HCT116 (cell line): ENCODE results near the gene PSMB5. TPM values are rescaled to one million over a fixed set of nuclear protein-coding genes. Genes with fewer than 3 reads are reported as not detected.

Experiments
- ATAC-seq: fragments of 200-7000 bp; cut with Tn5 transposase; 2 replicates; pipeline ENCODE4 v1.9.1; 2020; ENCODE audit warnings: mild to moderate bottlenecking, moderate library complexity
- BruUV-seq: library from RNA; stranded (reverse); fragments of 400-500 nt; replicated peaks from 2 replicates; lab custom pipeline; 2021; lab: Mats Ljungman, UMichigan
- CTCF ChIA-PET: fragments of 300-600 bp; sonication (Branson Sonifier 250); formaldehyde crosslinking; loops from one replicate; lab custom pipeline; 2021; ENCODE audit warnings: antibody characterized with exemption; lab: Charles Lee
- POLR2A ChIA-PET: fragments of 300-600, 350-600 bp; sonication (Branson Sonifier 250); formaldehyde crosslinking; loops from one replicate; lab custom pipeline; 2021; ENCODE audit warnings: antibody characterized with exemption; lab: Charles Lee
- RAD21 ChIA-PET, 2 experiments: fragments of 300-600 bp; sonication (Branson Sonifier 250); formaldehyde crosslinking; loops; one replicate each; lab custom pipeline; 2023; ENCODE audit warnings: low total read pairs in 2 of 2; ENCODE audit not compliant: uncharacterized antibody in 2 of 2, unreplicated experiment in 2 of 2, low non-redundant PET in 1 of 2; lab: Charles Lee
- DNase-seq: peaks from one replicate; pipeline ENCODE4 v3.0.0-alpha.2; 2010; ENCODE audit warnings: low read depth, low spot score
- H2AFZ ChIP-seq: fragments of 200-600 bp; shearing (Covaris generic), sonication (generic); 2 replicates; pipeline ENCODE4 v1.6.1; 2017; ENCODE audit warnings: low read depth, mixed run types, mixed read lengths, antibody characterized with exemption, low read length; ENCODE audit not compliant: poor library complexity, severe bottlenecking
- H3K27ac ChIP-seq: 2 replicates; pipeline ENCODE4 v1.5.1; 2012; ENCODE audit warnings: low read depth, low read length
- H3K27me3 ChIP-seq: fragments of 200-600 bp; sonication (generic); 2 replicates; pipeline ENCODE4 v1.6.1; 2016; ENCODE audit warnings: mixed run types, low read length, mixed read lengths; ENCODE audit not compliant: insufficient read depth
- H3K36me3 ChIP-seq, 2 experiments: fragments of 200-500 bp in 1 of 2; fragments of 200-600 bp in 1 of 2; sonication (Bioruptor generic) in 1 of 2; sonication (generic) in 1 of 2; 2 replicates each; pipeline versions ENCODE4 v1.5.1 to v1.6.1; 2014 to 2016; ENCODE audit warnings: low read length in 2 of 2, inconsistent platforms in 1 of 2, mixed read lengths in 1 of 2, mixed run types in 1 of 2; ENCODE audit not compliant: insufficient read depth in 2 of 2, control insufficient read depth in 1 of 2
- H3K4me1 ChIP-seq, 2 experiments: fragments of 200-600 bp in 1 of 2; sonication (generic) in 1 of 2; 2 replicates each; pipeline versions ENCODE4 v1.5.1 to v1.6.1; 2012 to 2017; ENCODE audit warnings: low read length in 2 of 2, inconsistent platforms in 1 of 2, mild to moderate bottlenecking in 1 of 2, mixed read lengths in 1 of 2, mixed run types in 1 of 2, moderate library complexity in 1 of 2; ENCODE audit not compliant: insufficient read depth in 2 of 2, control insufficient read depth in 1 of 2
- H3K4me2 ChIP-seq: fragments of 200-600 bp; sonication (generic); 2 replicates; pipeline ENCODE4 v1.6.1; 2017; ENCODE audit warnings: mixed run types, low read length, mixed read lengths
- H3K4me3 ChIP-seq, 2 experiments: fragments of 200-600 bp in 1 of 2; sonication (generic) in 1 of 2; replicated peaks in 1 of 2; 2 replicates each; pipeline ENCODE4 v1.5.1; 2011 to 2016; ENCODE audit warnings: low read length in 2 of 2, control low read depth in 1 of 2, low read depth in 1 of 2, mild to moderate bottlenecking in 1 of 2, mixed read lengths in 1 of 2, mixed run types in 1 of 2
- H3K79me2 ChIP-seq: fragments of 200-600 bp; sonication (generic); 2 replicates; pipeline ENCODE4 v1.6.1; 2017; ENCODE audit warnings: mild to moderate bottlenecking, mixed run types, low read length, moderate library complexity, mixed read lengths; ENCODE audit not compliant: insufficient read depth
- H3K9ac ChIP-seq: fragments of 200-600 bp; sonication (generic); 2 replicates; pipeline ENCODE4 v1.6.1; 2016; ENCODE audit warnings: low read length, mixed read lengths
- H3K9me2 ChIP-seq: fragments of 200-600 bp; sonication (generic), shearing (Covaris generic); 2 replicates; pipeline ENCODE4 v1.6.1; 2017; ENCODE audit warnings: mixed run types, mild to moderate bottlenecking, moderate library complexity; ENCODE audit not compliant: insufficient read depth
- H3K9me3 ChIP-seq, 2 experiments: fragments of 200-500 bp in 1 of 2; fragments of 200-600 bp in 1 of 2; sonication (Bioruptor generic) in 1 of 2; sonication (generic) in 1 of 2; 2 replicates each; pipeline ENCODE4 v1.6.1; 2014 to 2017; ENCODE audit warnings: low read length in 2 of 2, mixed read lengths in 2 of 2, inconsistent platforms in 1 of 2, low read depth in 1 of 2, mild to moderate bottlenecking in 1 of 2, mixed run types in 1 of 2, moderate library complexity in 1 of 2; ENCODE audit not compliant: control insufficient read depth in 1 of 2, insufficient read depth in 1 of 2
- H4K20me1 ChIP-seq: fragments of 200-600 bp; sonication (generic), shearing (Covaris generic); 2 replicates; pipeline ENCODE4 v1.6.1; 2017; ENCODE audit warnings: mixed run types, mild to moderate bottlenecking, moderate library complexity; ENCODE audit not compliant: insufficient read depth
- CBX3 ChIP-seq: IDR thresholded peaks from 2 replicates; pipeline ENCODE4 v1.6.1; 2012; ENCODE audit warnings: low read depth
- CEBPB ChIP-seq: IDR thresholded peaks from 2 replicates; pipeline ENCODE4 v1.6.1; 2012; ENCODE audit warnings: low read depth
- ELF1 ChIP-seq: IDR thresholded peaks from 2 replicates; pipeline ENCODE4 v1.6.1; 2012; ENCODE audit warnings: low read depth, borderline replicate concordance
- EZH2 ChIP-seq: fragments of 200-600 bp; sonication (generic); IDR thresholded peaks from 2 replicates; pipeline ENCODE4 v1.6.1; 2017; ENCODE audit warnings: antibody characterized with exemption, mixed run types
- FOSL1 ChIP-seq: IDR thresholded peaks from 2 replicates; pipeline ENCODE4 v1.6.1; 2012; ENCODE audit warnings: low read depth
- JUND ChIP-seq: IDR thresholded peaks from 2 replicates; pipeline ENCODE4 v1.6.1; 2012
- POLR2AphosphoS5 ChIP-seq: IDR thresholded peaks from 2 replicates; pipeline ENCODE4 v1.6.1; 2011; ENCODE audit warnings: mild to moderate bottlenecking, low read depth, low read length, moderate library complexity
- RAD21 ChIP-seq: IDR thresholded peaks from 2 replicates; pipeline ENCODE4 v1.6.1; 2012; ENCODE audit warnings: low read depth, mild to moderate bottlenecking
- SIN3A ChIP-seq: IDR thresholded peaks from 2 replicates; pipeline ENCODE4 v1.6.1; 2012; ENCODE audit warnings: low read depth
- SRF ChIP-seq: IDR thresholded peaks from 2 replicates; pipeline ENCODE4 v1.6.1; 2012; ENCODE audit warnings: low read depth
- YY1 ChIP-seq: IDR thresholded peaks from 2 replicates; pipeline ENCODE4 v1.6.1; 2011; ENCODE audit warnings: low read length, low read depth, moderate library complexity, mild to moderate bottlenecking; ENCODE audit not compliant: insufficient replicate concordance; ENCODE audit errors: extremely low read depth
- ZFX ChIP-seq: fragments of 450-650 bp; IDR thresholded peaks from 2 replicates; pipeline ENCODE4 v1.6.1; 2017
- ZNF274 ChIP-seq: fragments of 200-500 bp; sonication (Bioruptor generic); IDR thresholded peaks from 2 replicates; pipeline ENCODE4 v1.6.1; 2014; ENCODE audit warnings: mild to moderate bottlenecking, low read depth, low read length, inconsistent platforms
- intact Hi-C: fragments of 100-400 bp; cut with micrococcal nuclease; formaldehyde crosslinking; loops from 2 replicates; pipeline ENCODE4 v1.10.0; 2022
- total RNA-seq: library from RNA; stranded (reverse); gene quantifications from one replicate; pipeline ENCODE4 v1.2.1, GENCODE V29; 2021; ENCODE audit not compliant: unreplicated experiment
- TF ChIP-seq, protein P1 (sequence below): IDR thresholded peaks from 2 replicates; pipeline ENCODE4 v1.6.1; 2012
- TF ChIP-seq, protein P2 (sequence below): IDR thresholded peaks from 2 replicates; pipeline ENCODE4 v1.6.1; 2011; ENCODE audit warnings: mild to moderate bottlenecking, low read length, moderate library complexity; ENCODE audit not compliant: insufficient replicate concordance; ENCODE audit errors: extremely low read depth
- TF ChIP-seq, protein P3 (sequence below): IDR thresholded peaks from 2 replicates; pipeline ENCODE4 v1.6.1; 2012; ENCODE audit warnings: low read depth
- TF ChIP-seq, protein P4 (sequence below): IDR thresholded peaks from 2 replicates; pipeline ENCODE4 v1.6.1; 2012
- TF ChIP-seq, protein P5 (sequence below), 3 experiments: fragments of 200-600 bp in 1 of 3; sonication (generic) in 1 of 3; IDR thresholded peaks in 2 of 3; conservative IDR thresholded peaks in 1 of 3; 2 replicates each; pipeline ENCODE4 v1.5.1; 2012 to 2017; ENCODE audit warnings: low read depth in 2 of 3, low read length in 2 of 3, antibody characterized with exemption in 1 of 3, borderline replicate concordance in 1 of 3, control low read depth in 1 of 3, mild to moderate bottlenecking in 1 of 3, mixed read lengths in 1 of 3, mixed run types in 1 of 3, moderate library complexity in 1 of 3; ENCODE audit not compliant: insufficient read depth in 1 of 3

PSMB5 gene
- total RNA-seq, 1 experiment from 2014 or later: 212 TPM

DNA sequence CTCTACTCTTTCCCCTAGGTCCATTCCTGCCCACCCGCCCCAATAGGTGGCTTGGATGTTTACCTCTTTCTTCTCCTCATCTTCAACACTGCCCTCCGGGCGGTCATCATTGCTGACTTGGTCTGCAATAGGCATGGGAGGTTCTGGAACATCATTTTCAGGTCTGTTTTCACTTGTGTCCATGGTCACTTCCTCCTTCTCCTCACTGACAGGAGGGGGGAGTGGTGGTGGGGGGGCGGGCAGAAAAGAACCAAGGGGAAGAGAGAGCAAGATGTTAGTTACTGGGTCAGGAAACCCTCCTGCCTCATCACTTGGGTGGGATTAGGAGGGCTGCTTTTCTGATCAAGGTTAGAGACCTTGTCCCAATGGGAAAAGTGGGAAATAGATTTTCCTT, 34.7 kb upstream of the PSMB5 start:
- DNase-seq: no peak
- no peak for TF ChIP-seq CEBPB
- TF ChIP-seq YY1: no peak
- no peak for TF ChIP-seq JUND
- no peak for TF ChIP-seq CBX3
- TF ChIP-seq, protein P1, sequence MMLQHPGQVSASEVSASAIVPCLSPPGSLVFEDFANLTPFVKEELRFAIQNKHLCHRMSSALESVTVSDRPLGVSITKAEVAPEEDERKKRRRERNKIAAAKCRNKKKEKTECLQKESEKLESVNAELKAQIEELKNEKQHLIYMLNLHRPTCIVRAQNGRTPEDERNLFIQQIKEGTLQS: no peak
- no peak for TF ChIP-seq EZH2
- no peak for TF ChIP-seq ZFX
- TF ChIP-seq ZNF274: no peak
- TF ChIP-seq, protein P2, sequence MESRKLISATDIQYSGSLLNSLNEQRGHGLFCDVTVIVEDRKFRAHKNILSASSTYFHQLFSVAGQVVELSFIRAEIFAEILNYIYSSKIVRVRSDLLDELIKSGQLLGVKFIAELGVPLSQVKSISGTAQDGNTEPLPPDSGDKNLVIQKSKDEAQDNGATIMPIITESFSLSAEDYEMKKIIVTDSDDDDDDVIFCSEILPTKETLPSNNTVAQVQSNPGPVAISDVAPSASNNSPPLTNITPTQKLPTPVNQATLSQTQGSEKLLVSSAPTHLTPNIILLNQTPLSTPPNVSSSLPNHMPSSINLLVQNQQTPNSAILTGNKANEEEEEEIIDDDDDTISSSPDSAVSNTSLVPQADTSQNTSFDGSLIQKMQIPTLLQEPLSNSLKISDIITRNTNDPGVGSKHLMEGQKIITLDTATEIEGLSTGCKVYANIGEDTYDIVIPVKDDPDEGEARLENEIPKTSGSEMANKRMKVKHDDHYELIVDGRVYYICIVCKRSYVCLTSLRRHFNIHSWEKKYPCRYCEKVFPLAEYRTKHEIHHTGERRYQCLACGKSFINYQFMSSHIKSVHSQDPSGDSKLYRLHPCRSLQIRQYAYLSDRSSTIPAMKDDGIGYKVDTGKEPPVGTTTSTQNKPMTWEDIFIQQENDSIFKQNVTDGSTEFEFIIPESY: no peak
- TF ChIP-seq, protein P3, sequence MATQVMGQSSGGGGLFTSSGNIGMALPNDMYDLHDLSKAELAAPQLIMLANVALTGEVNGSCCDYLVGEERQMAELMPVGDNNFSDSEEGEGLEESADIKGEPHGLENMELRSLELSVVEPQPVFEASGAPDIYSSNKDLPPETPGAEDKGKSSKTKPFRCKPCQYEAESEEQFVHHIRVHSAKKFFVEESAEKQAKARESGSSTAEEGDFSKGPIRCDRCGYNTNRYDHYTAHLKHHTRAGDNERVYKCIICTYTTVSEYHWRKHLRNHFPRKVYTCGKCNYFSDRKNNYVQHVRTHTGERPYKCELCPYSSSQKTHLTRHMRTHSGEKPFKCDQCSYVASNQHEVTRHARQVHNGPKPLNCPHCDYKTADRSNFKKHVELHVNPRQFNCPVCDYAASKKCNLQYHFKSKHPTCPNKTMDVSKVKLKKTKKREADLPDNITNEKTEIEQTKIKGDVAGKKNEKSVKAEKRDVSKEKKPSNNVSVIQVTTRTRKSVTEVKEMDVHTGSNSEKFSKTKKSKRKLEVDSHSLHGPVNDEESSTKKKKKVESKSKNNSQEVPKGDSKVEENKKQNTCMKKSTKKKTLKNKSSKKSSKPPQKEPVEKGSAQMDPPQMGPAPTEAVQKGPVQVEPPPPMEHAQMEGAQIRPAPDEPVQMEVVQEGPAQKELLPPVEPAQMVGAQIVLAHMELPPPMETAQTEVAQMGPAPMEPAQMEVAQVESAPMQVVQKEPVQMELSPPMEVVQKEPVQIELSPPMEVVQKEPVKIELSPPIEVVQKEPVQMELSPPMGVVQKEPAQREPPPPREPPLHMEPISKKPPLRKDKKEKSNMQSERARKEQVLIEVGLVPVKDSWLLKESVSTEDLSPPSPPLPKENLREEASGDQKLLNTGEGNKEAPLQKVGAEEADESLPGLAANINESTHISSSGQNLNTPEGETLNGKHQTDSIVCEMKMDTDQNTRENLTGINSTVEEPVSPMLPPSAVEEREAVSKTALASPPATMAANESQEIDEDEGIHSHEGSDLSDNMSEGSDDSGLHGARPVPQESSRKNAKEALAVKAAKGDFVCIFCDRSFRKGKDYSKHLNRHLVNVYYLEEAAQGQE: no peak
- TF ChIP-seq SRF: no peak
- TF ChIP-seq FOSL1: no peak
- no peak for TF ChIP-seq POLR2AphosphoS5
- TF ChIP-seq ELF1: no peak
- TF ChIP-seq SIN3A: no peak
- TF ChIP-seq RAD21: no peak
- TF ChIP-seq, protein P4, sequence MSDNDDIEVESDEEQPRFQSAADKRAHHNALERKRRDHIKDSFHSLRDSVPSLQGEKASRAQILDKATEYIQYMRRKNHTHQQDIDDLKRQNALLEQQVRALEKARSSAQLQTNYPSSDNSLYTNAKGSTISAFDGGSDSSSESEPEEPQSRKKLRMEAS: no peak
- TF ChIP-seq, protein P5, sequence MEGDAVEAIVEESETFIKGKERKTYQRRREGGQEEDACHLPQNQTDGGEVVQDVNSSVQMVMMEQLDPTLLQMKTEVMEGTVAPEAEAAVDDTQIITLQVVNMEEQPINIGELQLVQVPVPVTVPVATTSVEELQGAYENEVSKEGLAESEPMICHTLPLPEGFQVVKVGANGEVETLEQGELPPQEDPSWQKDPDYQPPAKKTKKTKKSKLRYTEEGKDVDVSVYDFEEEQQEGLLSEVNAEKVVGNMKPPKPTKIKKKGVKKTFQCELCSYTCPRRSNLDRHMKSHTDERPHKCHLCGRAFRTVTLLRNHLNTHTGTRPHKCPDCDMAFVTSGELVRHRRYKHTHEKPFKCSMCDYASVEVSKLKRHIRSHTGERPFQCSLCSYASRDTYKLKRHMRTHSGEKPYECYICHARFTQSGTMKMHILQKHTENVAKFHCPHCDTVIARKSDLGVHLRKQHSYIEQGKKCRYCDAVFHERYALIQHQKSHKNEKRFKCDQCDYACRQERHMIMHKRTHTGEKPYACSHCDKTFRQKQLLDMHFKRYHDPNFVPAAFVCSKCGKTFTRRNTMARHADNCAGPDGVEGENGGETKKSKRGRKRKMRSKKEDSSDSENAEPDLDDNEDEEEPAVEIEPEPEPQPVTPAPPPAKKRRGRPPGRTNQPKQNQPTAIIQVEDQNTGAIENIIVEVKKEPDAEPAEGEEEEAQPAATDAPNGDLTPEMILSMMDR (IDR thresholded peaks at IDR 0.05 in 2 of 3, conservative IDR thresholded peaks at IDR 0.05 in 1 of 3; ENCODE audit: borderline replicate concordance in 1 of 3, insufficient read depth in 1 of 3, low read depth in 2 of 3, low read length in 2 of 3): no peak
- intact Hi-C loops: loop anchor here (1.0 to 2.0 kb wide), 2 partner anchors 25 to 40 kb away; partner anchors contain the start of genes ACIN1 and C14orf119
- no TSS peak for BruUV-seq
- H3K4me2 ChIP-seq: peak overlapping the region; percentile 43
- ChIA-PET RAD21 (interaction anchor here (0.7 to 1.2 kb wide), 10 partner anchors 12 to 86 kb away, joined by 3 to 5 read pairs (median 3); partner anchors contain the start of genes ACIN1 (in 2 of the 2), C14orf119 (in 1 of the 2) and CDH24 (in 1 of the 2)), POLR2A (interaction anchor here (0.8 to 1.9 kb wide), 7 partner anchors 9 to 237 kb away, joined by 3 to 19 read pairs (median 5); partner anchors contain the start of genes ACIN1, BCL2L2 and C14orf119), CTCF (interaction anchor here (0.5 to 2.6 kb wide), 47 partner anchors 9 to 510 kb away, joined by 3 to 64 read pairs (median 6); partner anchors contain the start of genes ACIN1, AJUBA, C14orf119 and CDH24)
- peak overlapping the region; percentile 32; the same call in 1 of the 2 replicates for H3K9ac ChIP-seq
- H3K4me1 ChIP-seq: peaks cover 29 to 36% of the 10 kb centered on the region in 2 experiments
- peak overlapping the region; percentile 54 for H3K27ac ChIP-seq
- no peak overlapping the region for H3K4me3 ChIP-seq
- no peak for ATAC-seq
- H4K20me1 ChIP-seq: no peaks in the 10 kb centered on the region
- no peak overlapping the region for H2AFZ ChIP-seq
- H3K79me2 ChIP-seq: peaks cover 66% of the 10 kb centered on the region
- H3K9me2 ChIP-seq: no peaks in the 10 kb centered on the region
- no peaks in the 10 kb centered on the region for H3K9me3 ChIP-seq
- H3K36me3 ChIP-seq: peaks cover 34 to 51% of the 10 kb centered on the region in 2 experiments
- no peaks in the 10 kb centered on the region for H3K27me3 ChIP-seq
